Neural progenitor cell (in vitro differentiated cells): ENCODE results near the gene MED13. TPM values are rescaled to one million over a fixed set of nuclear protein-coding genes. Genes with fewer than 3 reads are reported as not detected.

Source experiments
- DNase-seq: peaks from one replicate; pipeline ENCODE4 v3.0.0-alpha.2; 2016; ENCODE audit warnings: low spot score
- H2AFZ ChIP-seq: fragments of 200-600 bp; sonication (generic); replicated peaks from 2 replicates; pipeline ENCODE4 v1.6.1; 2016; ENCODE audit warnings: antibody characterized with exemption
- H3F3A ChIP-seq: fragments of 200-600 bp; sonication (generic); 2 replicates; pipeline ENCODE4 v1.6.1; 2016; ENCODE audit warnings: antibody characterized with exemption, low read depth
- H3K27ac ChIP-seq: fragments of 200-600 bp; sonication (generic); 2 replicates; pipeline ENCODE4 v1.5.1; 2016; ENCODE audit warnings: mild to moderate bottlenecking
- H3K27me3 ChIP-seq: fragments of 200-600 bp; sonication (generic); 2 replicates; pipeline ENCODE4 v1.6.1; 2016; ENCODE audit warnings: mild to moderate bottlenecking, moderate library complexity
- H3K36me3 ChIP-seq: fragments of 200-600 bp; sonication (generic); 2 replicates; pipeline ENCODE4 v1.5.1; 2016
- H3K4me1 ChIP-seq: fragments of 200-600 bp; sonication (generic); 2 replicates; pipeline ENCODE4 v1.6.1; 2016; ENCODE audit warnings: mixed run types
- H3K4me2 ChIP-seq: fragments of 200-600 bp; sonication (generic); 2 replicates; pipeline ENCODE4 v1.6.1; 2016
- H3K4me3 ChIP-seq: fragments of 200-600 bp; sonication (generic); 2 replicates; pipeline ENCODE4 v1.5.1; 2016
- H3K79me2 ChIP-seq: fragments of 200-600 bp; sonication (generic); 2 replicates; pipeline ENCODE4 v1.6.1; 2016; ENCODE audit warnings: low read depth
- H3K9ac ChIP-seq: fragments of 200-600 bp; sonication (generic); 2 replicates; pipeline ENCODE4 v1.6.1; 2016
- H3K9me3 ChIP-seq: fragments of 200-600 bp; sonication (generic); 2 replicates; pipeline ENCODE4 v1.5.1; 2016; ENCODE audit warnings: low read depth
- H4K20me1 ChIP-seq: fragments of 200-600 bp; sonication (generic); 2 replicates; pipeline ENCODE4 v1.6.1; 2016; ENCODE audit warnings: low read depth
- H3K27ac Mint-ChIP-seq: 3 replicates; pipeline ENCODE4 v1.8.0; 2021; ENCODE audit warnings: mixed read lengths
- H3K27me3 Mint-ChIP-seq: 2 replicates; pipeline ENCODE4 v1.8.0; 2022; ENCODE audit warnings: low read depth, mild to moderate bottlenecking, inconsistent platforms, moderate library complexity, mixed read lengths; ENCODE audit not compliant: insufficient read depth
- H3K36me3 Mint-ChIP-seq: 3 replicates; pipeline ENCODE4 v1.8.0; 2021; ENCODE audit warnings: mixed read lengths
- H3K4me1 Mint-ChIP-seq: 3 replicates; pipeline ENCODE4 v1.8.0; 2021; ENCODE audit warnings: mixed read lengths
- H3K4me3 Mint-ChIP-seq: 3 replicates; pipeline ENCODE4 v1.8.0; 2021; ENCODE audit warnings: mild to moderate bottlenecking, moderate library complexity, mixed read lengths
- H3K9me3 Mint-ChIP-seq: 3 replicates; pipeline ENCODE4 v1.8.0; 2020; ENCODE audit warnings: mixed read lengths
- CTCF ChIP-seq: fragments of 200-600 bp; sonication (generic); IDR thresholded peaks from 2 replicates; pipeline ENCODE4 v1.5.1; 2017; ENCODE audit warnings: antibody characterized with exemption, mild to moderate bottlenecking
- EZH2 ChIP-seq: fragments of 200-600 bp; sonication (generic); IDR thresholded peaks from 2 replicates; pipeline ENCODE4 v1.6.1; 2017; ENCODE audit warnings: antibody characterized with exemption, mild to moderate bottlenecking, moderate library complexity
- EZH2phosphoT487 ChIP-seq: fragments of 200-600 bp; sonication (generic); IDR thresholded peaks from 2 replicates; pipeline ENCODE4 v1.6.1; 2017; ENCODE audit warnings: antibody characterized with exemption
- total RNA-seq: library from RNA; depleted of rRNA; stranded (reverse); fragments of >200 nt; gene quantifications from 2 replicates; pipeline ENCODE4 v1.2.3, GENCODE V29; 2015; ENCODE audit warnings: low replicate concordance

MED13 gene
- total RNA-seq, 1 donor from 2014 or later, result 59.9 TPM

DNA sequence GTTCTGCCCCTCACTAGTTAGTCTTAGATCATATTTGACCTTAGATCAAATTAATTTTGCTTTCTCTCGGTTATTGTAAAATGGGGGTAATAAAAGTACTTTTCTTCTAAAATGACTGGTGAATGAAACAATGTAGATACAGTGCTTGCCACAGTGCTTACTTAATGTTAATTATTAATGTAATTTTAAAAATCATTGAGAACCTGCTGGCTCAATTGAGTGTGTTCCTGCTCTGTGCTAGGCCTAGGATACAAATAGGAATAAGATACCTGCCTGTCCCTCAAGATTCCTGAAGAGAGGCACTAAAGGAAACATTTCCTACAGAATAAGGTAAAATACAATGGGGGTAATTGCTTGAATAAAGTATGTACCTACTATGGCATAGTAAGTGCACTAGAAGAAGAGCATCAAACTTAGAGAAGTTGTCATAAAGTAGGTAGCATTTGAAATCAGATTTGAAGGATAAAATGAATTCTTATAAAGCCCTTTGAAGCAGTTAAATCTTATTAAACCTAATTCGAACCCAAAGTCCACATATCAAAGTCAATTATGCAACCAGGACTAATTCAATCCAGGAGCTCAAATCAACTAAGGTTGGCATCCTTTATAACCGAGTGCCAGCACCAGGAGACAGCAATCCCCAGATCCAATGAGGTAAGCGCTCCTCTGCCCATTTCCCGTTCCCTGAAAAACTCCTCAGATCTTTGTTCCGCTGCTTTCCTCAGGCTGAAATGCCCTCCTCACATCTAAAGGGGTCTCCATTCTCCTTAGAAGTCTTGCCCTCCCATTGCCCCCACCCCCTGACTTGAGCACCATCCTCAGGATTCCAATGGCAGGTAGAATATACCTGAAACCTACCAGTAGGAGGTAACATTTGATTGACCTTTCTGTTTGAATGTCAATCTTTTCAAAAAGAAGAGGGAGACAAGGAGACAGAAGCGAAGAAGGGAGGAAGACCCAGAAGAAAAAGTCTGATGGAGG is 2.4 kb upstream of the MED13 start:
- Histone ChIP-seq H2AFZ (no peak overlapping the region), H3K36me3 (no peaks in the 10 kb centered on the region), H3K4me1 (peaks cover 14% of the 10 kb centered on the region), H3K9ac (no peak overlapping the region), H3K4me3 (no peak overlapping the region), H3F3A (peaks cover 3% of the 10 kb centered on the region), H3K27me3 (no peaks in the 10 kb centered on the region), H3K9me3 (no peaks in the 10 kb centered on the region), H3K27ac (no peak overlapping the region), H3K4me2 (no peak overlapping the region), H3K79me2 (peaks cover 31% of the 10 kb centered on the region), H4K20me1 (peaks cover 26% of the 10 kb centered on the region)
- H3K36me3 Mint-ChIP-seq, result peaks cover 2% of the 10 kb centered on the region
- no peaks in the 10 kb centered on the region for H3K9me3 Mint-ChIP-seq
- no peak overlapping the region for H3K27ac Mint-ChIP-seq
- peaks cover 2% of the 10 kb centered on the region for H3K27me3 Mint-ChIP-seq
- no peak for TF ChIP-seq EZH2phosphoT487
- TF ChIP-seq CTCF, result no peak
- TF ChIP-seq EZH2, result no peak
- no peak overlapping the region for H3K4me3 Mint-ChIP-seq
- H3K4me1 Mint-ChIP-seq, result peaks cover 15% of the 10 kb centered on the region
- no peak for DNase-seq

DNA sequence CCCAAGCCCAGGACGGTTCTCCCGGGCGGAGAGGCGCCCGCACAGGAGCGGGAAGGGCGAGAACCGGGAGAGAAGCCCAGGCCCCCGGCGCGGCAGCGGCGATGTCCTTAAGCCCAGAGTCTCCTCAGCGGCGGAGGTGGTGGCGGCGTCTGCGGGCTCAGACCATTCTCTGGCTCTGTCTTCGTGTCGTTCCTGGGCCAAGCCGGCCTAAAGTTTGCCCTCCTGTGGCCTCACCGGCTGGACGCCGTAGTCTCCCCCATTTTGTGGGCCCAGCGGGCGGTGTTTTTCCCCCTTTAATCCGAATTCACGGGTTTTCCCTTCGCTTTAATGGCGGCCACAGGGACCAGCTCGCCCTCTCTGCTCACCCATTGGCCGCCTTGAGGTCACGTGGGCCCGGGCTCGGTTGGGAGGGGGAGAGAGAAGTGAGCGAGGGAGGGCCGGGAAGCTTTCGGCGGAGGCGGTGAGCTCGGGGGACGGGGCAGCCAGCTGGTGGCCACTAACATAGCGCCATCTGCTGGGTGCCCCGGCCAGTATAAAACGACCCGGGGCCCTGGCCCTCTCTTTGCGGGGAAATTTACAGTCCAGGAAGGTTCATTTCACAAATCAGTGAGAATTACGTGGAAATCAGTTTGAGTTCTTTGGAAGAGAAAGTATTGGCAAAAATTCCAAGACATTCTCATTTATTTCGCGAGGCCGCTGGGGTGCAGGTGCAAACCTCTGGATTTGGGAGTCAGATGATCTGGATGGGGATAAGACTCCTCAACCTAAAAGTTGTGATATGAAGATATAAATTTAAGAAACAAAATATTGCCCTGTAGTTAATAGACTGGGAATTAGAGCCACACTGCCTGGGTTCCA is 762 bp upstream of the MED13 start:
- H3K36me3 ChIP-seq, result peaks cover 6% of the 10 kb centered on the region
- Mint-ChIP-seq H3K36me3 (peaks cover 7% of the 10 kb centered on the region), H3K4me1 (peaks cover 22% of the 10 kb centered on the region), H3K9me3 (no peaks in the 10 kb centered on the region), H3K27ac (peak overlapping the region; percentile 99), H3K4me3 (peak overlapping the region; percentile 97), H3K27me3 (peaks cover 2% of the 10 kb centered on the region)
- H3K27ac ChIP-seq, result peak overlapping the region; percentile 97
- H3K4me3 ChIP-seq, result peak overlapping the region; percentile 79
- peaks cover 19% of the 10 kb centered on the region for H3K4me1 ChIP-seq
- H3K79me2 ChIP-seq, result peaks cover 47% of the 10 kb centered on the region
- H4K20me1 ChIP-seq, result peaks cover 42% of the 10 kb centered on the region
- no peaks in the 10 kb centered on the region for H3K9me3 ChIP-seq
- peak; percentile 91 for TF ChIP-seq CTCF
- TF ChIP-seq EZH2, result peak; percentile 81
- peak; percentile 84 for TF ChIP-seq EZH2phosphoT487
- DNase-seq, result peak; percentile 99
- H2AFZ ChIP-seq, result peak overlapping the region; percentile 99
- no peaks in the 10 kb centered on the region for H3K27me3 ChIP-seq
- H3F3A ChIP-seq, result peaks cover 6% of the 10 kb centered on the region
- peak overlapping the region; percentile 97 for H3K9ac ChIP-seq
- H3K4me2 ChIP-seq, result peak overlapping the region; percentile 72

DNA sequence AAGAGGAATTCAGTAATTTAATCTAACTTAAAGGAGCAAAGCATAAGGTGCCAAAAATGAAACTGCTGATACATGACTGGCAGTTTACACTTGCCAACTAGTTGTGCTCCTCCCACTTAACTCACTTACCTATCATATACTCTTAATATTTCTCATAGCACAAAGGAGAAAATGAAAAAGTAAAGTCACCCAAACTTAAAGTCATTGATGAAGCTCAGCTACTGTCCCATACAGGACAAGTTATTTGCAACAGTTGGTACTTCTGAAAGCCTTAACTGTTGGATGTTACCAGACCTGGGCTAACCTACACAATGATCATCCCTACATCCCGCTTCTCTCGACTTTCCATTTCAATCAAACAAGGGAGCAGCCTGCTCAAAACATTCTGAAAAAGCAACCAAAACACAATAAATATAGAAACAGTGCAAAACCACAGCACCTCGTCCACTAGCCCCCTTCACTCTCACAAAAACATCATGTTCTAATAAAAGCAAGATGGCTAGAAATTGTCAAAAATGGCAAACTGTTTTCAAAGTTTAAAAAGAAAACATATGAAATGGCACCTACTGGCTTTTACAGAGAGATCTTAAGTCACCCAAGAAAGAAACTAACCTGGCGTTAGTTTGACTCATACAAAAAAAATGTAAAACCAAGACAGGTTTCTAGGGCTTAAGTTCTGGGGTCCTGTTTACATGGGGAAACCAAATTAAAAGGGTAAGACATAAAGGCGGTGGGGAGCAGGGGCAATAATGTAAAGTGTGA is 868 bp downstream of the MED13 start:
- peak overlapping the region; percentile 81 for H3K4me2 ChIP-seq
- H3K9ac ChIP-seq, result peak overlapping the region; percentile 70
- H3F3A ChIP-seq, result peaks cover 8% of the 10 kb centered on the region
- Mint-ChIP-seq H3K36me3 (peaks cover 11% of the 10 kb centered on the region), H3K4me1 (peaks cover 25% of the 10 kb centered on the region), H3K9me3 (no peaks in the 10 kb centered on the region), H3K4me3 (peak overlapping the region; percentile 96), H3K27ac (peak overlapping the region; percentile 64), H3K27me3 (peaks cover 2% of the 10 kb centered on the region)
- peaks cover 64% of the 10 kb centered on the region for H3K79me2 ChIP-seq
- peaks cover 21% of the 10 kb centered on the region for H3K4me1 ChIP-seq
- peaks cover 6% of the 10 kb centered on the region for H3K36me3 ChIP-seq
- peaks cover 58% of the 10 kb centered on the region for H4K20me1 ChIP-seq
- no peak for DNase-seq
- no peak for TF ChIP-seq EZH2
- TF ChIP-seq EZH2phosphoT487, result no peak
- no peak for TF ChIP-seq CTCF
- no peaks in the 10 kb centered on the region for H3K27me3 ChIP-seq
- no peak overlapping the region for H3K27ac ChIP-seq
- H3K9me3 ChIP-seq, result no peaks in the 10 kb centered on the region
- H2AFZ ChIP-seq, result no peak overlapping the region
- peak overlapping the region; percentile 79 for H3K4me3 ChIP-seq
